Mammary epithelial cell (primary cell): ENCODE measurements around the gene EMSY.

Source experiments
- CTCF ChIP-seq, 2 donors: IDR thresholded peaks in 1 of 2; conservative IDR thresholded peaks in 1 of 2; 2 replicates each; pipeline ENCODE4 v1.5.1; 2011 to 2012; ENCODE audit warnings: inconsistent platforms in 2 of 2, low read length in 2 of 2, mild to moderate bottlenecking in 2 of 2, control low read depth in 1 of 2, low read depth in 1 of 2; ENCODE audit not compliant: insufficient read depth in 1 of 2; ENCODE audit errors: extremely low read depth in 1 of 2
- EZH2 ChIP-seq: IDR thresholded peaks from 2 replicates; pipeline ENCODE4 v1.6.1; 2012; ENCODE audit warnings: low read length, inconsistent platforms, borderline replicate concordance

- TF ChIP-seq EZH2 (no peak), CTCF (conservative IDR thresholded peaks at IDR 0.05 in 1 of 2, IDR thresholded peaks at IDR 0.05 in 1 of 2; ENCODE audit: extremely low read depth in 1 of 2, insufficient read depth in 1 of 2, low read depth in 1 of 2, low read length in 2 of 2) (no peak)
Observed at GRCh38 chr11:76526878-76527277, 82.1 kb downstream of the EMSY start.
